GM19328 (cell line): ENCODE results near the gene DPYSL4.

Source experiments
- ATAC-seq: cut with Tn5 transposase; IDR thresholded peaks from one replicate; pipeline ENCODE4 v1.9.1; 2021; ENCODE audit warnings: mild to moderate bottlenecking, moderate library complexity; ENCODE audit not compliant: unreplicated experiment

Gene DPYSL4

DNA sequence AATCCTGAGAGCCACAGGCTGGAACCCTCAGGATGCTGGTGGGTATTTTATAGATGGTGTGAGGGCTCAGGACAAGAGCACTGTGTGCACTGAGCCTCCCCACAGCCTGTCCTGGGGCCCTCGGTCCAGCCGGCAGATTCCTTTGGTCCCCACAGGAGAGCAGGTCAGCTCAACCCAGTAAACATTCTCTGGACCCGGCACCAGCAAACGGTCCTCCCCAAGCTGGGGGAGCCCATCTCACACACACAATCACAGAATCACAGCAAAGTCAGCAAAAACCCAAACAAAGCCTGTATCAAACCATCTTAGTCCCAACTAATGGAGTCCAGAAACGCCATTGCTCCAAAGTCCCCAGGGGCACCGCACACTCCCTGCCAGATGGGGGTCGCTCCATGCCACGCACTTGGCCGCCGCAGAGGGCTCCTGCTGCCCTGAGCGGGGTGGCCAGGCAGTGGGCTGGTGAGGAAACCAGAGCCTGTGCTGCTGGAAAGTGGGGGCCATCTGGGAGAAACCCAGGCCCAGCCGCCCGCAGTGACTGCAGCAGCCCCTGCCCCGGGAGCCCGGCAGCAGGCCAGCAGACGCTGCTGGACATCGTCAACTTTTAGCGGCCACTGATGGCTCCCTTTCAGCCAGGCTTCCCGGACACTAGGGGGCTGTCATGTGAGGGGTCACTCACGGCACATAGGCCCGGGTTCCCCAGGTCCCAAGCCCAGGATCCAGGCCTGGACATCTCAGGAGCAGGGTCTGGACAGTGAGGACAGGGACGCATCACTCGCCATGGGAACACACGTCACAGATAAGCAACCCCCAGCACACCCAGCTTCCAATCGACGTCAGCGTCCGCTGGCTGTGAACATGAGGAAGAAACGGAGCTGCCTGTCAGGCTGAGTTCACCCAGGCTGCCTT lies 52.6 kb downstream of the DPYSL4 start:
- no peak for ATAC-seq

DNA sequence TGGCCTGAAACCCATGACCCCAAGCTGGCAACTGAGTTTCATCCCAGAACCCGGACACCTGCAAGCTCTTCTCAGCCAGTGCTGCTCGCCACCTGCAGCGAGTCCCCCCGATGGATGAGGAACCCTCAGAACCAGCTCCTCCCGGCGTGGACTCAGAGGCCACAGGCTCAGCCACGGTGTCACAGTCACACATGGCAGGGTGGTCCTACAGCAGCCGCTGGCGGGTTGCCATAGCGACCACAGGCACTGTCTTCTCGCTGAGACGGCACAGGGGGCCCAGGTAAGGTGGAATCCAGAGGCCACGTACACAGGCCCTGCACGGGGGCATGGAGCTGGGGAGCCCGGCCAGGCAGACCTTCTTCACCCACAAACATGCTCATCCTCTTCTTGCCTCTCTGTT lies 53.4 kb downstream of the DPYSL4 start:
- ATAC-seq, result no peak

DNA sequence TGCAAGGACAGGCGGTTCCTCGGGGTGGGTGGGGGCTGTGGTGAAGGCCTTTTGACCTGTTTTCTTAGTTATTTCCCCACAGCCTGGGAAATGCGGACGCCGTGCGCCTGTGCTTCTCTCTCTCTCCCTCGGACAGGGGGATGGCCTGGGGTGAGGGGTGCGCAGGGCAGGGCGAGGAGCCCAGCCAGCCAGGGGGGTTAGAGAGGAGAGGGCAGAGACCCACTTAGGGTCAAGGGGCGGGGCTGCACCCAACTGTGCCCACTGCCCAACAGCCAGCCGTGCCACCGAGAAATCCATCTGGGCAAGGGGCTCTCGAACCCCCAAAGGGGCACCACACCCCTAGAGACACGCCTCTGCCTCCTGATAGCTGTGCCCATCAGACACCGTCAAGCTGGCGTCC lies 53.8 kb downstream of the DPYSL4 start:
- ATAC-seq, result no peak

DNA sequence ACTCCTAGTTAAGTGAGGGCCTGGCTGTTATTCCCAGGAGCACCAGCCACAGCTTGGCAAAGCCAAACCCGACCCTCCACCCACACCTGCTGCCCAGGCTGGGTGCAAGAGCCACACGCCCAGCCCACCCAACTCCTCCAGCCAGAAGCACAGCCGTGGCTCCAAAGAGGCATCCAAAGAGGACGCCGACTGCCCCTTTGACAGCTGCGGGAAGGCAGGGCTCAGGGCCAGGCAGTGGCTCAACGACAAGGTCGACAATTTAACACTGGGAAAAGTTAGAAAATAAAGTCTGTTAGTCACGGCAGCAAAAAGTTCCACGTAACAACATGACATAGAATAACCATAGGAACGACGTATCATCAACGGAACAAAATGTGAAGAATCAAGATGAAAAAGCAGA lies 54.3 kb downstream of the DPYSL4 start:
- no peak for ATAC-seq

DNA sequence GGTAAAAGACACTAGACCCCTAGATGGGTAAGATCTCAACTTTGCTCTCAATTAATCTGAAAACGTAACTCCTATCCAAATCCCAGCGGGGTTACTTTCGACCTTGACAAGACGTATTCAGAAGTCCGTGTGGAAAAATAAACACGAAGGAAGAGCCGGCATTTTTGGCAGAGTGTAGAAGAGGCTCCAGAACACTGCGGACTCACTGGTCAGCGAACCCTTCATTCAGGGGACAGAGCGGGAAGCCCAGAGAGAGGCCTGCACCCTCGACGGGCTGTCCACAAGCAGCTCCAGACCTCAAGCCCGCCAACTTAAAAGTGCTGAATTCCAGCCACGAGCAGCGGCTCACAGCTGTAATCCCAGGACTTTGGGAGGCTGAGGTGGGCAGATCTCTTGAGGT lies 54.7 kb downstream of the DPYSL4 start:
- no peak for ATAC-seq

DNA sequence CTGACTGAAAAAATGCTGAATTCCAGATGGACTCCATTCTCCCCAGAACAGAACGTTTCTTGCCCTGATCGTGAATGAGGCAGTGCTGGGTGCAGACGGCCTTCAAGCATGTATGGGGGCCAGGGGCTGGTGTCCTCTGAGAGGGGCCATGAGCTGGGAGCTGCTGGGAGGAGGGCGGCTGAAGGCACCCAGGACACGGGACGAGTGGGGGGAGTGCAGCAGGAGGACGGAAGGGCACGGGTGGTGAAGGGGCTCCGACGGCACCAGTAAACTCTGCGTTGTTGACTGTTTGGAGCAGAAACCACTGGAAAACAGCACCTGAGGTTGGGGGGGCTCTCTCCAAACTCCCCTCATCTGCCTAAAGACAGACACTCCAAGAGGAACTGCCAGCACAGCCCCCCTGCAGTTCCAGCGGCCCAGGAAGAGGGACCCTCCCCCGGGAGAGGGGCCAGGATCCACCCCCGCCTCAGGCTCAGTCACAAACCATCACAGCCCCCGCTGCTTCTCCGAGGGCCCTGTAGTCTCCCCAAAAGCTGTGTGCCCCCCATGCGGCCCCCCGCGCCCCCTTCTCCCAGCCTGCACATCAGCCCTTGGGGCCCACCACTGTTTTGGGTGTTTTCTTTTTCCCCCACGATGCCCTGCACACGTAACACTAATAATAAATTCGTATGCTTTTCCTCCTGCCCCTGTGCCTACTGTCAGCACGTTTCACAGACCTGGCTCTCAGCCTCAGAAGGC lies 55.5 kb downstream of the DPYSL4 start:
- ATAC-seq, result no peak

DNA sequence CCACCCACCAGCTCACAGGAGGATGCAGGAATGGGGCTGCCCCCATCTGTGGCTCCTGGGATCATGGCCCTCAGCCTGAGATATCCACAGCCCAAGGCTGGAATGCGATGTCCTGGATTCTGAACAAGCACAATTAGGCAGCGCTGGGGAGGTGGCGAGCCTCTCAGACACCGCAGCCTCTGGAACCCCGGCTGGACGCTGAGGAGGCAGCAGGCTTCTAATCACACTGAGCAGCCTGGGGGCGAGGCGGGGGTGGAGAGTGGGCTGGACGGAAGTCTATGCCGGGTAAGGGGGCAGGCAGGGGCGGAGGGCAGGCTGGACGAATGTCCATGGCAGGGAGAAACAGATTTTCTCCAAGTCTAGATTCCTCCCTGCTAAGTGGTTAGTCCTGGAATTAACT lies 56.4 kb downstream of the DPYSL4 start:
- ATAC-seq, result no peak

DNA sequence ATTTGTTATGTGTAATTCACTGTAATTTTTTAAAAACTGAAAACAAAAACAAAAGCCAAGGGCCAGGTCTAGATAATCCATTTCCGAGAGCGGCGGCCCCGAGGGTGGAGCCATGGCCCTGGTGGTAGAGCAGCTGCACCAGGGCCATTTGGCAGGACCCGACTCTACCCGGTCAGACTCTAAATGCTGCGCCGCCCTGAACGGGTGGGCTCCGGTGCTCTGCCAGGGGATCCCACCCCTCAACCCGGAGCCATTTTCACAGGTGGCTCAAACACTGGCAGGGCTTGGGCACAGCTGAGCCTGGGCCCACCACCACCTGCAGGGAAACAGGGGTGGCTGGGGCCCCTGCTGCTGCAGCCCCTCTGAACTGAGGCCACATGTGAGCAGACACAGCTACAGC lies 56.9 kb downstream of the DPYSL4 start:
- ATAC-seq, result no peak

DNA sequence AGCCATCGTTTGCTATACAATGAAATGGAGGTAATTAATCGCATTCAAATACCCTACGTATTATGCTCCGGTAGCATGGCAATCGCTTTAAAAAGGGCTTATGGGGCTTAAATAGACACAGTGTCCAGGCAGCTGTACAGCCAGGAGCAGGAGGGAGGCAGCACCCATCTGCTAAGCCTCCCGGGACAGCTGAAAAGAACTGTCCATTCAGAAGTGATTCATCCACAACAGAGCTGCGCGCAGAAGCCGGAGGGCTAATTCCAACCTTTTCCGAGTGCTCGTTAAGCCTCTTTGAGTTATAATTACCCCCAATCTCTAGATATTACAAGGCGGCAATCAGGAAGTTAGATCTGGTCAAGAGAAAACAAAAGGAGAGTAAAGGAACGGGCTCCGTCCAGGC lies 58.3 kb downstream of the DPYSL4 start:
- ATAC-seq, result no peak

DNA sequence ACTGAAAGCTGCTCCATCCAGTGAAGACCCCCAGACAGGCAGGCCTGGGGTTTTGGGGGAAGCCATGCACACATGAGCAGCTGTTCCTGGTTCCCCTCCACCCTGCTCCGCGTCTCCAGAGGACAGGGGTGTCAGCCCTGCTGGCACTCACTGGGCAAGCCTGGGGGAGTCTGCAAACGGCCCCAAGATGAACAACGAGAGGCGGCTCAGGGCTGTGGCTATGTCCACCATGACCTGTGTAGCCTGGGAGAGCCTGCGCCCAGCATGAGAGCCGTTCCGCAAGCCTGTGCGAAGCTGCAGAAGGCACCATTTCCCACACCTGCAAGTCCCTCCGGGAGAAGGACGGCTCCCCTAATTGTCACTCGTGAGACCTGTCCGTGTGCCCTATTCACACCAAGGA lies 59.5 kb downstream of the DPYSL4 start:
- no peak for ATAC-seq

DNA sequence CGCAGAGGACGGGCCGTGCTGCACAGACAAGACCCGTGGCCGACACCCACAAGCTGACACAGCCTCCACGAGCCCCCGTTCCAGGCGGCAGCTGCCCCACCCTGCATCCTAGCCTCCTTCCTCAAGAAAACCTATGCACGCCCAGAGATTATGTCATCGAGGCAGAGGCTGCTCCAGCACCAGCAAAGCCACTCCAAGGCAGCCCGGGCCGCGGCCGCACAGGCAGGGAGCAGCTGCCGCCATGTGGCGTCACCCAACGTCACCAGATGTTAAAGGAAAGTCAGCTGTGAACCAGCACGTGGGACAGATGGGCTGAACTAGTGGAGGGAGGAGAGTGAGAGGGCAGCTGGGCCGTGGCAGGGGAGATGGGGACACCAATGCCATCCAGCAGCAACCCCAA lies 61.2 kb downstream of the DPYSL4 start:
- ATAC-seq, result no peak

DNA sequence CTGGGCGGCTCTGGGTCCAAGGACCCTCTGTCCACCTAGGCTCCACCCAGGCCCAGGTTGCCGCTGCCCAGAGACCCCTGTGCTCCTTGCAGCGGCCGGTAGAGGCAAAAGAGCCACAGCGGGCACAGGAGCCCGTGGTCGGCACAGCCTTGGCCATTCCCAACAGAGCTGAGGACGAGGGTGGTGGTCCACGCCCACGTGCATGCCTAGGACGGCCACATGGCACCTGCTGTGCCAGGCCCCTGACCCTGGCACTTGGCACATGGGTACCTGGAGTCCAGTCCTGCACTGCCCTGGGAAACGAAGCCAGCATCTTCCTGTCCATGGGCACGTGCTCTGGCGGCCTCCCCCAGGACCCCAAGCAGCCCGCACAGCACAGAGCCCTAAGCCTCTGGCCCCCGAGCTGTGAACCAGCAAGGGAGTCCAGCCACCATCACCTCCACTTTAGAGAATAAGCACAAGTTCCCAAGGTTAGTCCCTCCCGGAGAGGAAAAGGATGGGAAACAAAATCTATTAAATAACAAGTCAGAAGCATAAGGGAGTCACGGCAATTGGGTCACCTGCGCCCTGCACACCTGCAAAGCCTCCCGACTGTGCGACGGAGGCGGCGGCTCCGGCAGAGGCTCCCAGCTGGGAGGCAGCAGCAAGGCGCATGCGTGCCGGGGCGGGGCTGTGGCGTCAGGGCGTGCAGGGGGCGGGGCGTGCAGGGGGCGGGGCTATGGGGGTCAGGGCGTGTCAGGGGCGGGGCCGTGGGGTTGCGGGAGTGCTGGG lies 61.9 kb downstream of the DPYSL4 start:
- no peak for ATAC-seq

DNA sequence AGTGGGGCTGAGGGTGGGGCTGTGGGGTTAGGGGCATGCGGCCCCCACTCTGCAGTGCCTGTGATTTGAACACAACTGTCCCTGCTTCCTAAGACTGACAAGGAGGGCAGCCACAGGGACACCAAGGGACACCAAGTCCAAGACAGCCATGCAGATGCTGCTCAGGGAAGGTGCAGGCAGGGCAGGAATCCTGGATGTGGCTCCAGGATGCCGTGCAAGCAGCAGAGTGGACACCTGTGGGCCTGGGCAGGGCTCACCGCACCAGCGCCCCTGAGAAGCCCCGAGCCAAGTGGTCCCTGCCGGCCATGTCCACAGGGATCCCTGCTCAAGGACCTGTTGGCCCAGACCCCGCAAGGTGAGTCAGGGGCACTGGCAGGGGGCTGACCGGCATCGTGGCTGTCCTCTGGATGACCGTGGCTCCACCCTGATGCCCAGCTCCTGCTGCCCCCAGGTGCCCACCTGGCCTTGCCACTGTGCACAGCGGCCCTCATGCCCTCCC lies 62.5 kb downstream of the DPYSL4 start:
- no peak for ATAC-seq

DNA sequence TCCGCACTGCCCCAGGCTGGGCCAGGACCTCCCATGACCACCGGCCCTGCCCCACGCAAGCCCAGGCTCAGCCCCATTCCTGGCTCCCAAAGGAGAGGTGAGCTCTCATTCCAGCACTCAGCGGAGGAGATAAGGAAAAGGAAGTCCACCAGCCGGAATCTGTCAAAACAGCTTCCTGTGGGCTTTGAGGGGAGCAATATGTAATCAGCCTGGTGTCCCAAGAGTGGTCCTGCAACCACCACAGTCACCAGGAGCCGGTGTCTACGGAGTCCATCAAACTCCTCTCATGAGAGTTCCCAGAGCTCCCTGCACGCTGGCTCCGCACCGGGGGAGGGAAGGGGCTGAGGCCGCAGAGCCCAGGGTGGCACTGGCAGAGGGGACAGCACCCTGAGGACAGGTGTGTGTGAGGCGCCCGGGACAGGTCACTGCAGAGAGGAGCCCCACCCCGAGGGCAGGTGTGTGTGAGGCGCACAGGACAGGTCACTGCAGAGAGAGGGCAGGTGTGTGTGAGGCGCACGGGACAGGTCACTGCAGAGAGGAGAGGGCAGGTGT lies 63.2 kb downstream of the DPYSL4 start:
- no peak for ATAC-seq

DNA sequence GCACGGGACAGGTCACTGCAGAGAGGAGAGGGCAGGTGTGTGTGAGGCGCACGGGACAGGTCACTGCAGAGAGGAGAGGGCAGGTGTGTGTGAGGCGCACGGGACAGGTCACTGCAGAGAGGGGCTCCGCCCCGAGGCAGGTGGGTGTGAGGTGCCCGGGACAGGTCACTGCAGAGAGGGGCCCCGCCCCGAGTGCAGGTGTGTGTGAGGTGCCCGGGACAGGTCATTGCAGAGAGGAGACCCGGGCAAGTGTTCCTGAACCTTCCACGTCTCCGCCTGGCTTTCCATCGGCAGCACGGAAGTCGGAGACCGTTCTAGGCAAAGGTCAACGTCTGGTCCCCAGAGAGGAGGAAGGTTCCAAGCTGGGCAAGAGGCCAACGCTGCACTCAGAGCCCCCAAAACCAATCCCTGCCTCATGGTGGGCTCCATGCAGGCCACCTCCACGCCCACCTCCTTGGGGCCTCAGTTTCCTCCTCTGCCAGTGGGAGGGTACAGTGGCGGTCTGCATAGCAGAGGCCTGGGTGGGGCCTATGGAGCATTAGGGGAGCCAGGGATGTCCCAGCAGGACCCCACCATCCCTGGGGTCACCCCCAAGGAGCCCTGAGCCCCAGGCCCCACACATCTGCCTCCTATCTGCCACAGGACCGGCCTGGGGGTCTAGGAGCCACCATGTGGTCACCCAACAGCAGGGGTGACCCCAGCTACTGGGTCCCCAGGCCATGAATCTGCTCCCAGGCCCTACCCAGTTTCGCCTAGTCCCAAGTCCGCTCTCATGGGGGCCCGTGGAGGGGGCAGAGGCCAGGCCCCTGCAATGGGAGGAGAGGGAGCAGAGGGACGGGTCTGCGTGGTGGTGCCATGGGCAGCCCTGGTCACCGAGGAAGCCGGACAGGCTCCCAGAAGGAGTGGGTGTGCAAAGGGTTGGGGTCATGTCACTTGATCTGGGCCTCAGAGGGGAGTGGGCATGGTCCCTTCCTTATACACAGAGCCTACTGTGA lies 64.0 kb downstream of the DPYSL4 start:
- ATAC-seq, result no peak

DNA sequence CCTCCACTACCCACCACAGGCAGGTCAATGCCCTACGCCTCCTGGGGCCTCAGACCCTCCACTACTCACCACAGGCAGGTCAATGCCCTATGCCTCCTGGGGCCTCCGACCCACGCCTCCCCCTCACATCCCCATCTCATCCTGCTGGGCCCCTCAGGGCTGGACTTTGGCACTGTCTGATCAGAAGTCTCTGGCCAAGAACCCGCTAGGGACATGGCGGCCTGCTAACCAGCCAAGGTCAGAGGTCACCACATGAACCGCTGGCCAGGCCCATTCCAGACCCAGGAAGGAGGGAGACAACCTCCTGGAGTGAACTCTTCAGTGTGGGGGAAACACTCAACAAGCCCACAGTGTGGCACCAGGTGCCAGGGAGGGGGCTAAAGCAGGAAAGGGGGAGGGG lies 65.2 kb downstream of the DPYSL4 start:
- ATAC-seq, result no peak

DNA sequence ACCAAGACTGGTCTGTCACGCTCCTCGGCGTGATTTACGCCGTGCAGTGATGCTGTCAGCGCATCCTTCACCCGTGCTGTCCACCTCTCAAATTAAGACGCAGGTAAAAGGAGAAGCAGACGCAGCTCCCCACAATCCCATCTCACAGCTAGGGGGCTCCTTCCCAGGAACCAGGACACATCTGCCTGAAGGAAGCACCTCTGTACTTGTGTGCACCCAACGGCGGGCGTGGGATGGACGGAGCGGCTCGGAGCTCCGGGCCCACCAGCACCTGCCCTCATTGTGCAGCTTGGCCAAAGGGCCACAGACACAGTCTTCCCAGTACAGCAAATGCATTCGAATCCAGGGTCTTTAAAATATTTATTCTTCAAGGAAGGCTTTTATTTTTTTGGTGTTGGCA lies 65.7 kb downstream of the DPYSL4 start:
- no peak for ATAC-seq

DNA sequence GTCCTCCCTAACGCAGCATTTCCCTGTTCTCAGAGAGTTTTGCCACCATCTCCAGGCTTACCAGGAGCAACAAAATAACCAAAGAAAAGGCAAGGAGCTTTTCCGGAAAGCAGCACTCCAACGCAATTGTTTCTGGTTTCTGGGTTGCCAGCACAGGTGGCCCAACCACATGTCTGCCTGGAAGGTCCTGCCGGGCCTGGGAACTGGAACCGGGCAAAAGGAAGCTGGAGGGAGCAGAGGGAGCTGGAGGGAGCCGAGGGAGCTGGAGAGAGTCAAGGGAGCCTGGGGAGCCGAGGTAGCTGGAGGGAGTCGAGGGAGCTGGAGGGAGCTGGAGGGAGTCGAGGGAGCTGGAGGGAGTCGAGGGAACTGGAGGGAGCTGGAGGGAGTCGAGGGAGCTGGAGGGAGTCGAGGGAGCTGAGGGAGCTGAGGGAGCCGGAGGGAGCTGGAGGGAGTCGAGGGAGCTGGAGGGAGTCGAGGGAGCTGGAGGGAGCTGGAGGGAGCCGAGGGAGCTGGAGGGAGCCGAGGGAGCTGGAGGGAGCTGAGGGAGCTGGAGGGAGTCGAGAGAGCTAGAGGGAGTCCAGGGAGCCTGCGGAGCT lies 66.4 kb downstream of the DPYSL4 start:
- no peak for ATAC-seq

DNA sequence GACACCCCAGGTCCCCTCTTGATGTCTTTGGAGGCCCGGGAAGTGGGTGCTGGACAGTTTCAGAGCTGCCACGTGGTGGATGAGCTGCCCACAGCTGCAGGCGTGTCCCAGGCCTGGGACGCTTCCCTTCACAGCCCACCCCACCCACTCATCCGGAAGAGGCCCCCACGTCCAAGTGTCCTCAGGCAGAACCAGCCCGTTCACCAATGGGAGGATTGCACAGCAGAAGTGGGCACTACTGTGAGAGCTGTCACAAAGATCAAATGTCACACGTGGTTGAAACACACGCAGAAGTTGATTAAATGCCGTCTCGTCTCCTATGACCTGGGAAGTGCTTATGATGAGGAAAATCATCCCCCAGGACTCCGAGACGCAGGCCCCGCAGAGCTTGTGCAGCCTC lies 68.1 kb downstream of the DPYSL4 start:
- ATAC-seq, result no peak
